ENCODE results near the gene EMSY. TPM values are rescaled to one million over a fixed set of nuclear protein-coding genes. Genes with fewer than 3 reads are reported as not detected.

EMSY gene
- total RNA-seq, 1 experiment from 2014 or later, result 46.2 TPM

GRCh38 chr11:76436020-76436419, 8.8 kb upstream of the EMSY start:
- Histone ChIP-seq H3K4me3 (no peak overlapping the region), H3K27ac (no peak overlapping the region), H3K4me1 (no peaks in the 10 kb centered on the region), H3K27me3 (no peaks in the 10 kb centered on the region), H3K36me3 (no peaks in the 10 kb centered on the region; the same call in 1 of the 2 replicates), H3K9me3 (replicated peaks) (no peaks in the 10 kb centered on the region)
- DNase-seq, result no peak

GRCh38 chr11:76443268-76443980, 1.4 kb upstream of the EMSY start:
- DNase-seq, result peak in 1 of 2 experiments; percentile 18
- H3K4me1 ChIP-seq, result peaks cover 6% of the 10 kb centered on the region; the same call in 1 of the 2 replicates
- peak overlapping the region; percentile 94 for H3K27ac ChIP-seq

GRCh38 chr11:76444065-76444383, 794 bp upstream of the EMSY start:
- Histone ChIP-seq H3K36me3 (peaks cover 12% of the 10 kb centered on the region), H3K4me1 (peaks cover 6% of the 10 kb centered on the region; the same call in 1 of the 2 replicates), H3K27me3 (no peaks in the 10 kb centered on the region), H3K27ac (peak overlapping the region; percentile 94), H3K4me3 (peak overlapping the region; percentile 89), H3K9me3 (replicated peaks) (no peaks in the 10 kb centered on the region)
- no peak for DNase-seq

More at GRCh38 chr11:76443268-76443980, 1.4 kb upstream of the EMSY start:
- H3K36me3 ChIP-seq, result peaks cover 10% of the 10 kb centered on the region
- no peaks in the 10 kb centered on the region for H3K27me3 ChIP-seq
- H3K9me3 ChIP-seq (replicated peaks), result no peaks in the 10 kb centered on the region
- peak overlapping the region; percentile 89 for H3K4me3 ChIP-seq

GRCh38 chr11:76445121-76446084, 585 bp downstream of the EMSY start:
- Histone ChIP-seq H3K27ac (peak overlapping the region; percentile 94), H3K4me1 (peaks cover 6% of the 10 kb centered on the region; the same call in 1 of the 2 replicates), H3K36me3 (peaks cover 21% of the 10 kb centered on the region), H3K27me3 (no peaks in the 10 kb centered on the region), H3K9me3 (replicated peaks) (no peaks in the 10 kb centered on the region), H3K4me3 (peak overlapping the region; percentile 89)
- peak; percentile 83 to 84 for DNase-seq

- Histone ChIP-seq H3K4me3 (no peak overlapping the region), H3K36me3 (peaks cover 42% of the 10 kb centered on the region), H3K27me3 (no peaks in the 10 kb centered on the region), H3K4me1 (peaks cover 6% of the 10 kb centered on the region; the same call in 1 of the 2 replicates), H3K27ac (no peak overlapping the region), H3K9me3 (replicated peaks) (no peaks in the 10 kb centered on the region)
- DNase-seq, result no peak
Measured at GRCh38 chr11:76448506-76448905, 3.7 kb downstream of the EMSY start.

GRCh38 chr11:76453248-76453647, 8.4 kb downstream of the EMSY start:
- Histone ChIP-seq H3K4me1 (0 out of 2 replicates have a peak, but pooled peaks cover 8% of the 10 kb centered on the region), H3K9me3 (replicated peaks) (no peaks in the 10 kb centered on the region), H3K4me3 (no peak overlapping the region), H3K27ac (no peak overlapping the region), H3K27me3 (no peaks in the 10 kb centered on the region), H3K36me3 (peaks cover 66% of the 10 kb centered on the region)
- no peak for DNase-seq

- Histone ChIP-seq H3K27ac (no peak overlapping the region), H3K4me3 (no peak overlapping the region), H3K4me1 (0 out of 2 replicates have a peak, but pooled peaks cover 8% of the 10 kb centered on the region), H3K36me3 (peaks cover 68% of the 10 kb centered on the region), H3K9me3 (replicated peaks) (no peaks in the 10 kb centered on the region), H3K27me3 (no peaks in the 10 kb centered on the region)
- no peak for DNase-seq
Measured at GRCh38 chr11:76455331-76455730, 10.5 kb downstream of the EMSY start.

GRCh38 chr11:76455931-76456330, 11.1 kb downstream of the EMSY start:
- H3K36me3 ChIP-seq, result peaks cover 71% of the 10 kb centered on the region
- DNase-seq, result no peak

GRCh38 chr11:76456571-76456970, 11.8 kb downstream of the EMSY start:
- Histone ChIP-seq H3K4me1 (0 out of 2 replicates have a peak, but pooled peaks cover 8% of the 10 kb centered on the region), H3K27me3 (no peaks in the 10 kb centered on the region), H3K36me3 (peaks cover 70% of the 10 kb centered on the region), H3K9me3 (replicated peaks) (no peaks in the 10 kb centered on the region), H3K27ac (no peak overlapping the region), H3K4me3 (no peak overlapping the region)
- no peak for DNase-seq

More at GRCh38 chr11:76455931-76456330, 11.1 kb downstream of the EMSY start:
- Histone ChIP-seq H3K27me3 (no peaks in the 10 kb centered on the region), H3K27ac (no peak overlapping the region), H3K4me1 (0 out of 2 replicates have a peak, but pooled peaks cover 8% of the 10 kb centered on the region), H3K9me3 (replicated peaks) (no peaks in the 10 kb centered on the region), H3K4me3 (no peak overlapping the region)

- peak in 1 of 2 experiments; percentile 16 for DNase-seq
- Histone ChIP-seq H3K4me1 (0 out of 2 replicates have a peak, but pooled peaks cover 8% of the 10 kb centered on the region), H3K9me3 (replicated peaks) (no peaks in the 10 kb centered on the region), H3K4me3 (no peak overlapping the region), H3K27me3 (no peaks in the 10 kb centered on the region), H3K27ac (no peak overlapping the region), H3K36me3 (peaks cover 53% of the 10 kb centered on the region)
Measured at GRCh38 chr11:76459299-76459698, 14.5 kb downstream of the EMSY start.

- Histone ChIP-seq H3K4me3 (no peak overlapping the region), H3K27ac (no peak overlapping the region), H3K9me3 (replicated peaks) (no peaks in the 10 kb centered on the region), H3K27me3 (no peaks in the 10 kb centered on the region), H3K4me1 (0 out of 2 replicates have a peak, but pooled peaks cover 8% of the 10 kb centered on the region), H3K36me3 (peaks cover 51% of the 10 kb centered on the region)
- DNase-seq, result no peak
Measured at GRCh38 chr11:76459846-76460245, 15.0 kb downstream of the EMSY start.

GRCh38 chr11:76462317-76462716, 17.5 kb downstream of the EMSY start:
- H3K36me3 ChIP-seq, result peaks cover 47% of the 10 kb centered on the region
- no peak overlapping the region for H3K4me3 ChIP-seq
- H3K27ac ChIP-seq, result no peak overlapping the region
- H3K4me1 ChIP-seq, result no peaks in the 10 kb centered on the region
- H3K9me3 ChIP-seq (replicated peaks), result no peaks in the 10 kb centered on the region
- no peak for DNase-seq
- no peaks in the 10 kb centered on the region for H3K27me3 ChIP-seq

GRCh38 chr11:76465701-76466100, 20.9 kb downstream of the EMSY start:
- Histone ChIP-seq H3K4me3 (no peak overlapping the region), H3K27me3 (no peaks in the 10 kb centered on the region), H3K27ac (no peak overlapping the region), H3K36me3 (peaks cover 35% of the 10 kb centered on the region), H3K4me1 (no peaks in the 10 kb centered on the region), H3K9me3 (replicated peaks) (no peaks in the 10 kb centered on the region)
- DNase-seq, result no peak

- H3K27me3 ChIP-seq, result no peaks in the 10 kb centered on the region
- H3K4me1 ChIP-seq, result no peaks in the 10 kb centered on the region
- no peak overlapping the region for H3K4me3 ChIP-seq
- H3K9me3 ChIP-seq (replicated peaks), result no peaks in the 10 kb centered on the region
- peaks cover 30% of the 10 kb centered on the region for H3K36me3 ChIP-seq
- no peak overlapping the region for H3K27ac ChIP-seq
- no peak for DNase-seq
Measured at GRCh38 chr11:76466666-76467065, 21.8 kb downstream of the EMSY start.

- Histone ChIP-seq H3K9me3 (replicated peaks) (no peaks in the 10 kb centered on the region), H3K27me3 (no peaks in the 10 kb centered on the region), H3K4me1 (no peaks in the 10 kb centered on the region), H3K36me3 (peaks cover 39% of the 10 kb centered on the region), H3K27ac (no peak overlapping the region), H3K4me3 (no peak overlapping the region)
- DNase-seq, result no peak
Measured at GRCh38 chr11:76469141-76469540, 24.3 kb downstream of the EMSY start.
